Pancreas (tissue), 10 donors: ENCODE results near the gene APBA2. TPM values are rescaled to one million over a fixed set of nuclear protein-coding genes. Genes with fewer than 3 reads are reported as not detected.

ENCODE experiments used
- ATAC-seq, 4 donors: fragments of 200-7000 bp; cut with Tn5 transposase; one replicate each; pipeline versions ENCODE4 v1.8.0 to v1.9.1; 2020; ENCODE audit warnings: mild to moderate bottlenecking in 4 of 4, moderate library complexity in 4 of 4
- DNase-seq, 6 donors: peaks; one replicate each; pipeline ENCODE4 v3.0.0-alpha.2; 2020
- FAIRE-seq: peaks from 2 replicates; lab custom pipeline; 2012; peaks lifted over from hg19 to GRCh38; lab: Jason Lieb, UNC
- H3K27ac ChIP-seq, 4 donors: fragments of 200-600 bp; sonication (generic); 1 replicate in 3 of 4; 2 replicates in 1 of 4; pipeline versions ENCODE4 v1.5.0 to v1.8.0; 2020
- H3K27me3 ChIP-seq, 4 donors: fragments of 200-600 bp; one replicate each; pipeline ENCODE4 v1.8.0; 2021
- H3K36me3 ChIP-seq, 3 donors: fragments of 200-600 bp; sonication (generic) in 1 of 3; one replicate each; pipeline versions ENCODE4 v1.5.0 to v1.8.0; 2020 to 2021
- H3K4me1 ChIP-seq, 3 donors: fragments of 200-600 bp; one replicate each; pipeline ENCODE4 v1.8.0; 2021
- H3K4me3 ChIP-seq, 4 donors: fragments of 200-600 bp; sonication (generic) in 2 of 4; one replicate each; pipeline versions ENCODE4 v1.5.0 to v1.8.0; 2020 to 2021
- H3K9me3 ChIP-seq, 4 donors: fragments of 200-600 bp; one replicate each; pipeline ENCODE4 v1.8.0; 2021
- CTCF ChIP-seq, 4 donors: fragments of 200-600 bp; sonication (generic) in 3 of 4; IDR thresholded peaks; one replicate each; pipeline versions ENCODE4 v1.5.0 to v1.8.0; 2021; ENCODE audit warnings: antibody characterized with exemption in 4 of 4
- WGBS, 2 donors: extraction: QIAGEN DNeasy Blood & Tissue Kit; methylation state at CpG; one replicate each; pipeline ENCODE4 v1.1.7; 2013; 5-methylcytosine and 5-hydroxymethylcytosine counted together
- intact Hi-C, 3 donors: fragments of 100-400 bp; cut with DNase I; formaldehyde crosslinking; loops; one replicate each; pipeline versions ENCODE4 v1.11.1 to v1.14.2; 2022
- polyA plus RNA-seq, 2 donors: library from polyadenylated mRNA; stranded (reverse); fragments of 200-250 nt; gene quantifications; one replicate each; pipeline ENCODE4 v1.2.3, GENCODE V29; 2013
- total RNA-seq, 6 donors: library from RNA; stranded (reverse); fragmentation: NEBNext Ultra II Directional in 4 of 6; extraction: Animal tissue kit (Norgen Biotek cat#: 25700) in 4 of 6; gene quantifications; one replicate each; pipeline versions ENCODE4 v1.2.1 to v1.2.4, GENCODE V29; 2021 to 2023
- donor health status: healthy with polysubstance abuse.
- donor health status: DM: no; HTN: no; CAD: no; lungs with moderate emphysema.
- donor health status: DM: no; HTN: no; CAD: no.
- donor health status: control.
- donor health status: control.
- donor health status: Bipolar disorder and iron deficiency.
- donor health status: DM: yes; HTN: yes; CAD: no.
- donor health status: DM: no; HTN: no; CAD: no.
- donor health status: DM: no; HTN: no; CAD: no.
- donor health status: DM: yes; HTN: yes; CAD: no.

APBA2 gene
- total and polyA plus RNA-seq, 8 donors, result 3.9 to 10.3 (median 6.7) TPM

GRCh38 chr15:29150515-29151483 is 265.0 kb downstream of the APBA2 start:
- Histone ChIP-seq H3K9me3 (no peaks in the 10 kb centered on the region), H3K4me1 (no peaks in the 10 kb centered on the region), H3K27me3 (no peaks in the 10 kb centered on the region), H3K4me3 (no peak overlapping the region), H3K27ac (no peak overlapping the region), H3K36me3 (no peaks in the 10 kb centered on the region)
- no peak for FAIRE-seq
- no peak for TF ChIP-seq CTCF (IDR thresholded peaks at IDR 0.05)
- whole genome bisulfite sequencing, 2 donors, result 73 to 78% methylated on average over 15 of the region's 15 CpGs
- DNase-seq, result no peak
- intact Hi-C loops, result no loop called here
- no peak for ATAC-seq

- TF ChIP-seq CTCF (IDR thresholded peaks at IDR 0.05), result no peak
These were observed 265.7 kb downstream of the APBA2 start for GRCh38 chr15:29151484-29151857.

GRCh38 chr15:29156521-29156920 is 270.7 kb downstream of the APBA2 start:
- intact Hi-C loops, result no loop called here
- H3K4me1 ChIP-seq, result no peaks in the 10 kb centered on the region
- no peaks in the 10 kb centered on the region for H3K9me3 ChIP-seq
- no peak for TF ChIP-seq CTCF (IDR thresholded peaks at IDR 0.05)
- H3K27me3 ChIP-seq, result no peaks in the 10 kb centered on the region
- ATAC-seq (no peak), DNase-seq (no peak), FAIRE-seq (no peak)
- H3K27ac ChIP-seq, result no peak overlapping the region
- no peaks in the 10 kb centered on the region for H3K36me3 ChIP-seq
- no peak overlapping the region for H3K4me3 ChIP-seq
- 93 to 94% methylated on average over 14 of the region's 14 CpGs for WGBS, 2 donors

More at GRCh38 chr15:29151484-29151857, 265.7 kb downstream of the APBA2 start:
- H3K27me3 ChIP-seq, result no peaks in the 10 kb centered on the region
- H3K9me3 ChIP-seq, result no peaks in the 10 kb centered on the region
- intact Hi-C loops, result no loop called here
- no peak for ATAC-seq
- no peak for DNase-seq
- no peak overlapping the region for H3K27ac ChIP-seq
- WGBS, 2 donors, result 90 to 91% methylated on average over 14 of the region's 14 CpGs
- no peak for FAIRE-seq
- H3K36me3 ChIP-seq, result no peaks in the 10 kb centered on the region
- no peak overlapping the region for H3K4me3 ChIP-seq
- no peaks in the 10 kb centered on the region for H3K4me1 ChIP-seq

GRCh38 chr15:29159771-29160455 is 274.1 kb downstream of the APBA2 start:
- ATAC-seq, result no peak
- H3K36me3 ChIP-seq, result no peaks in the 10 kb centered on the region
- H3K27me3 ChIP-seq, result no peaks in the 10 kb centered on the region
- no peak overlapping the region for H3K27ac ChIP-seq
- no peaks in the 10 kb centered on the region for H3K4me1 ChIP-seq
- no peak overlapping the region for H3K4me3 ChIP-seq
- intact Hi-C loops, result no loop called here
- no peak for DNase-seq
- TF ChIP-seq CTCF (IDR thresholded peaks at IDR 0.05), result no peak
- 88 to 93% methylated on average over 31 of the region's 31 CpGs for WGBS, 2 donors
- no peaks in the 10 kb centered on the region for H3K9me3 ChIP-seq
- no peak for FAIRE-seq
